ENCODE measurements around the gene RGL3. TPM values are rescaled to one million over a fixed set of nuclear protein-coding genes. Genes with fewer than 3 reads are reported as not detected.
"Not testable (repeated sequence)": the region's sequence is repeated elsewhere in the genome, so short reads cannot be mapped to it uniquely, and the experiment has no call there.

Gene RGL3
- total and polyA plus RNA-seq, 12 donors = 1.2 to 37.5 (median 3.5) TPM

GRCh38 chr19:11356676-11357550 is 62.2 kb downstream of the RGL3 start:
- Histone ChIP-seq H3K4me3 (no peak overlapping the region), H3K27me3 (no peaks in the 10 kb centered on the region), H3K9me3 (no peaks in the 10 kb centered on the region), H3K36me3 (peaks cover 0 to 36% (median 0%) of the 10 kb centered on the region in 9 donors), H3K27ac (no peak overlapping the region), H3K4me1 (peaks cover 0 to 23% (median 6%) of the 10 kb centered on the region in 9 donors)
- WGBS, 2 donors = 81 to 83% methylated on average over 11 of the region's 11 CpGs
- TF ChIP-seq CTCF (IDR thresholded peaks at IDR 0.05) = no peak
- DNase-seq = no peak
- no peak for ATAC-seq
- intact Hi-C loops (cut with DNase I) = loop anchor here in 1 of 10 donors (10.0 kb wide), 1 partner anchor 62 kb away; the partner anchor contains the start of gene TSPAN16

- H3K27me3 ChIP-seq = no peaks in the 10 kb centered on the region
- ATAC-seq (no peak), DNase-seq (no peak)
- peaks cover 0 to 29% (median 0%) of the 10 kb centered on the region in 9 donors for H3K36me3 ChIP-seq
- peak overlapping the region; percentile 51 to 71 (median 64) for H3K4me3 ChIP-seq
- peaks cover 0 to 17% (median 6%) of the 10 kb centered on the region in 9 donors for H3K4me1 ChIP-seq
- no peak for TF ChIP-seq CTCF (IDR thresholded peaks at IDR 0.05)
- intact Hi-C loops (cut with DNase I) = loop anchor here in 1 of 10 donors (10.0 kb wide), 1 partner anchor 61 kb away; the partner anchor contains the start of gene TSPAN16
- 80 to 84% methylated on average over 6 of the region's 6 CpGs for WGBS, 2 donors
- no peaks in the 10 kb centered on the region for H3K9me3 ChIP-seq
- H3K27ac ChIP-seq = peak overlapping the region in 5 of 10 donors; percentile 30 to 86 (median 63)
Measured at GRCh38 chr19:11356074-11356397, 63.1 kb downstream of the RGL3 start.

GRCh38 chr19:11355160-11356073 is 63.7 kb downstream of the RGL3 start, which contains the start of gene PLPPR2:
Gene PLPPR2 (plus strand): TSS chr19:11355432. CDS start chr19:11357674, 2,242 bp downstream.
- Histone ChIP-seq H3K4me1 (peaks cover 0 to 16% (median 6%) of the 10 kb centered on the region in 9 donors), H3K27ac (peak within 1 kb of the TSS in 9 of 10 donors; percentile 30 to 86 (median 63)), H3K9me3 (no peaks in the 10 kb centered on the region), H3K36me3 (peaks cover 0 to 22% (median 0%) of the 10 kb centered on the region in 9 donors), H3K27me3 (no peaks in the 10 kb centered on the region), H3K4me3 (peak within 1 kb of the TSS; percentile 51 to 71 (median 64))
- no peak for TF ChIP-seq CTCF (IDR thresholded peaks at IDR 0.05)
- peak; percentile 92 to 97 (median 94) for ATAC-seq
- intact Hi-C loops (cut with DNase I) = loop anchor here in 1 of 10 donors (10.0 kb wide), 1 partner anchor 61 kb away; the partner anchor contains the start of gene TSPAN16
- DNase-seq = peak; percentile 93 to 95
- WGBS, 2 donors = 5 to 7% methylated on average over 56 to 62 of the region's 62 CpGs

GRCh38 chr19:11354102-11354501 is 65.0 kb downstream of the RGL3 start:
- ATAC-seq, DNase-seq: not testable (repeated sequence)
- 96 to 98% methylated on average over 4 of the region's 4 CpGs for WGBS, 2 donors

More at GRCh38 chr19:11354102-11354501, 65.0 kb downstream of the RGL3 start:
- H3K27ac ChIP-seq, H3K4me3 ChIP-seq, H3K27me3 ChIP-seq, H3K9me3 ChIP-seq, H3K36me3 ChIP-seq: not testable (repeated sequence)
- intact Hi-C loops (cut with DNase I) = loop anchor here in 1 of 10 donors (10.0 kb wide), 1 partner anchor 59 kb away; the partner anchor contains the start of gene TSPAN16
- H3K4me1 ChIP-seq = peaks cover 0 to 16% (median 6%) of the 10 kb centered on the region in 9 donors

All from heart right ventricle (tissue), 16 donors.